Tibial nerve (tissue), 4 donors: Measurements from ENCODE around the gene SYCP1.

Experiments
- CTCF ChIP-seq, 5 experiments: fragments of 200-600 bp in 3 of 5; fragments of 450-650 bp in 2 of 5; sonication (generic) in 3 of 5; IDR thresholded peaks; one replicate each; pipeline ENCODE4 v1.5.1; 2016 to 2019; ENCODE audit warnings: antibody characterized with exemption in 5 of 5, mild to moderate bottlenecking in 3 of 5, moderate library complexity in 2 of 5
- EP300 ChIP-seq, 2 donors: sonication (generic); formaldehyde crosslinking; IDR thresholded peaks; one replicate each; pipeline ENCODE4 v1.6.1; 2017; ENCODE audit warnings: antibody characterized with exemption in 2 of 2, mild to moderate bottlenecking in 1 of 2
- POLR2A ChIP-seq, 2 donors: fragments of 450-650 bp; IDR thresholded peaks; one replicate each; pipeline ENCODE4 v1.6.1; 2017; ENCODE audit warnings: antibody characterized with exemption in 2 of 2, mild to moderate bottlenecking in 2 of 2, moderate library complexity in 2 of 2

GRCh38 chr1:115012006-115012405 lies 157.3 kb downstream of the SYCP1 start:
- TF ChIP-seq CTCF (IDR thresholded peaks at IDR 0.05) = no peak
- no peak for TF ChIP-seq POLR2A (IDR thresholded peaks at IDR 0.05)
- TF ChIP-seq EP300 (IDR thresholded peaks at IDR 0.05) = no peak
